ENCODE data around the gene RPLP2. TPM values are rescaled to one million over a fixed set of nuclear protein-coding genes. Genes with fewer than 3 reads are reported as not detected.
A peak's percentile ranks its signal among the peaks of the same experiment; 100 is the strongest.

The RPLP2 gene
- polyA plus RNA-seq, 4 donors, result 1,144 to 2,714 (median 1,335) TPM

DNA sequence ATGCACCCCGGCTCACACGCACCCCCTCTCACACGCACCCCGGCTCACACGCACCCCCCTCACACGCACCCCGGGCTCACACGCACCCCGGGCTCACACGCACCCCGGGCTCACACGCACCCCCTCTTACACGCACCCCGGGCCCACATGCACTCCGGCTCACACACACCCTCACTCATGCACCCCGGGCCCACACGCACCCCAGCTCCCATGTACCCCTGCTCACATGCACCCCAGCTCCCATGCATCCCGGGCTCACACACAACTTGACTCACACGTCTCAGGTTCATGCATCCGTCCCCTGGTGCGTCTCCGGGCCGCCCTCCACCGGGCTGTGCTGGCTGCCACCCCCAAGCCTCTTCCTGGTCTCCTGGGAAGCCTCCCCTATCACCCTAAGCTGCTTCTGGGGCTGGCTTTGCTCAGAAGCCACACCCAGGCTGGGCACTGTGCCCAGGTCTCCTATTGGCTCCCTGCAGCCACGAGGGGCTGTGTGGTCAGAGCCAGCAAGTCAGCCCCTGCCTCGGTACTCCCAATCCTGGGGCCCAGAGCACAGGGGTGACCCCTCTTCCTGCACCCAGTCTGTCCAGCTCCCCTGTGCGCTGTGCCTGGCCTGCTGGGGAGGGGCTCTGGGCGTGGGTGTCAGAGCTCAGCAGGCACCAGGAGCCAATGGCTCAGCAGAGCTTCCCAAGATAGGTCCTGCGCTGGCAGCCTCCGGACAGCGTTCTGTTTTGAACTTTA is 49.8 kb downstream of the RPLP2 start:
- H3K36me3 ChIP-seq (ENCODE audit: control insufficient read depth in 3 of 3, insufficient read depth in 2 of 3, low read depth in 1 of 3, low read length in 3 of 3), result peaks cover 0 to 19% (median 0%) of the 10 kb centered on the region in 3 donors
- peaks cover 0 to 14% (median 0%) of the 10 kb centered on the region in 3 donors for H3K27me3 ChIP-seq (ENCODE audit: control insufficient read depth in 3 of 3, insufficient read depth in 3 of 3, low read length in 3 of 3)
- 36 to 61% (median 41%) methylated on average over 20 to 31 of the region's 31 CpGs for WGBS, 3 donors
- peaks cover 0 to 39% (median 0%) of the 10 kb centered on the region in 3 donors for H3K4me1 ChIP-seq (ENCODE audit: control insufficient read depth in 3 of 3, insufficient read depth in 2 of 3, low read depth in 1 of 3, low read length in 2 of 3)
- no peaks in the 10 kb centered on the region for H3K9me3 ChIP-seq (ENCODE audit: control insufficient read depth in 2 of 2, insufficient read depth in 1 of 2, low read depth in 1 of 2, low read length in 1 of 2)
- no peak for FAIRE-seq
- DNase-seq, result peak; percentile 68 to 83
- peak overlapping the region in 1 of 3 donors; percentile 18 for H3K4me3 ChIP-seq (ENCODE audit: low read depth in 1 of 3, low read length in 3 of 3)
- peak overlapping the region in 1 of 3 donors; percentile 33 for H3K27ac ChIP-seq (ENCODE audit: low read depth in 1 of 3, low read length in 2 of 3)

DNA sequence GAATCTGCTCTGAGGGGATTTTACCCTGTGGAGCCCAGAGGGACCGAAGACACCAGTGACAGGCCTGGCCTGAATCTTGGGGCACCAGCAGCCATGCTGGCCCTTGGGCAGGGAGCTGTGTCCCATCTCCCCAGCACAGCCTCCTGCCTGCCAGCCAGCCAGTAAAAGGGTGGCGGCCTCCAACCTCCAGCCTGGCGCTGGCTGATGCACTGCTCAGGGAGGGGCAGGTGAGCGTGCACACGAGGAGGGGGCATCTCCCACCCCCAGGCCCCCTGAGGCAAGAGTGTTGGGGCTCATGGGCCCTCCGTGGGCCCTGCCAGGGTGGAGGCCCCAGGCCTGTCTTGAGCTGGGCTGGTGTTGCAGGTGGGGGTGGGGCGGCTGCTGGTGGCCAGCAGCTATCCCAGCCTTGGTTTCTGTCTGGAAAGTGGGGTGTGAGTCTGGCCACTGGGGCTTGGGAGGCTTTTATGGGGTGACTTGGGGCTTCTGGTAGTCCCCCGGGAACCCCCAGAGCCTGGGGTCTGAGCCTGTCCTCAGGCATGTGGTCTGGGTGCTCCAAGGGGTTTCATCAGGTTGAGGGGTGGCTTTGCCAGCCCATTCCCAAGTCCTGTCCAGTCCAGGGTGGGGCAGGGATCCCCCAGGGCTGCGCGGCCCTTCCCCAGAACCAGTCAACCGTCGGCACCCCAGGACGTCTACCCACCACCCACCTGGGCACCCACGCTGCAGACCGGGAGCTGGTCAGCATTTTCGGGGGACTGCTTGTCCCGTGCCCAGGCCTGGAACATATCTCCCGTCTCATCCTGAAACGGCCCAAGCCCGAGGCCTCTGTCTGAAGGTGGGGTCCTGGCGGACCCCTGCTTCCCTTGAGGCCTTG is 50.7 kb downstream of the RPLP2 start:
- H3K4me1 ChIP-seq (ENCODE audit: control insufficient read depth in 3 of 3, insufficient read depth in 2 of 3, low read depth in 1 of 3, low read length in 2 of 3), result peaks cover 0 to 39% (median 0%) of the 10 kb centered on the region in 3 donors
- no peak for FAIRE-seq
- H3K27ac ChIP-seq (ENCODE audit: low read depth in 1 of 3, low read length in 2 of 3), result peak overlapping the region in 1 of 3 donors; percentile 33
- no peak overlapping the region for H3K4me3 ChIP-seq (ENCODE audit: low read depth in 1 of 3, low read length in 3 of 3)
- no peak for DNase-seq
- no peaks in the 10 kb centered on the region for H3K9me3 ChIP-seq (ENCODE audit: control insufficient read depth in 2 of 2, insufficient read depth in 1 of 2, low read depth in 1 of 2, low read length in 1 of 2)
- 52 to 77% (median 70%) methylated on average over 21 of the region's 21 CpGs for WGBS, 3 donors
- peaks cover 0 to 26% (median 0%) of the 10 kb centered on the region in 3 donors for H3K36me3 ChIP-seq (ENCODE audit: control insufficient read depth in 3 of 3, insufficient read depth in 2 of 3, low read depth in 1 of 3, low read length in 3 of 3)
- peaks cover 0 to 14% (median 0%) of the 10 kb centered on the region in 3 donors for H3K27me3 ChIP-seq (ENCODE audit: control insufficient read depth in 3 of 3, insufficient read depth in 3 of 3, low read length in 3 of 3)

DNA sequence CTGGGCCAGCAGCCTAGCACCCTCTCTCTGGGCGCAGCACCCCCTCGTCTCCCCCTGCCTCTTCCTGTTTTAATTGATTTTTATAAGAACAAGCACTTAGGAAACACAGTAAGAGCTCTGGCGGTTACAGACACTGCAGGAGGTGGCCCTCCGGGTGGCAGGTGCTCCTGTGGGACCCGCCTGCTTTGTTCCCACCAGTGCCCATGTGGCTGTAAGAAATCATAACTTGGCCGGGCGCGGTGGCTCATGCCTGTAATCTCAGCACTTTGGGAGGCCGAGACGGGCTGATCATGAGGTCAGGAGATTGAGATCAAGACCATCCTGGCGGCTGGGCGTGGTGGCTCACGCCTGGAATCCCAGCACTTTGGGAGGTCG is 51.3 kb downstream of the RPLP2 start:
- Histone ChIP-seq H3K36me3 (ENCODE audit: control insufficient read depth in 3 of 3, insufficient read depth in 2 of 3, low read depth in 1 of 3, low read length in 3 of 3) (peaks cover 0 to 30% (median 0%) of the 10 kb centered on the region in 3 donors), H3K4me1 (ENCODE audit: control insufficient read depth in 3 of 3, insufficient read depth in 2 of 3, low read depth in 1 of 3, low read length in 2 of 3) (peaks cover 0 to 39% (median 0%) of the 10 kb centered on the region in 3 donors), H3K9me3 (ENCODE audit: control insufficient read depth in 2 of 2, insufficient read depth in 1 of 2, low read depth in 1 of 2, low read length in 1 of 2) (no peaks in the 10 kb centered on the region), H3K27ac (ENCODE audit: low read depth in 1 of 3, low read length in 2 of 3) (no peak overlapping the region), H3K27me3 (ENCODE audit: control insufficient read depth in 3 of 3, insufficient read depth in 3 of 3, low read length in 3 of 3) (peaks cover 0 to 14% (median 0%) of the 10 kb centered on the region in 3 donors), H3K4me3 (ENCODE audit: low read depth in 1 of 3, low read length in 3 of 3) (no peak overlapping the region)
- WGBS, 3 donors, result 30 to 76% (median 51%) methylated on average over 14 of the region's 14 CpGs
- FAIRE-seq, result no peak
- DNase-seq, result no peak

DNA sequence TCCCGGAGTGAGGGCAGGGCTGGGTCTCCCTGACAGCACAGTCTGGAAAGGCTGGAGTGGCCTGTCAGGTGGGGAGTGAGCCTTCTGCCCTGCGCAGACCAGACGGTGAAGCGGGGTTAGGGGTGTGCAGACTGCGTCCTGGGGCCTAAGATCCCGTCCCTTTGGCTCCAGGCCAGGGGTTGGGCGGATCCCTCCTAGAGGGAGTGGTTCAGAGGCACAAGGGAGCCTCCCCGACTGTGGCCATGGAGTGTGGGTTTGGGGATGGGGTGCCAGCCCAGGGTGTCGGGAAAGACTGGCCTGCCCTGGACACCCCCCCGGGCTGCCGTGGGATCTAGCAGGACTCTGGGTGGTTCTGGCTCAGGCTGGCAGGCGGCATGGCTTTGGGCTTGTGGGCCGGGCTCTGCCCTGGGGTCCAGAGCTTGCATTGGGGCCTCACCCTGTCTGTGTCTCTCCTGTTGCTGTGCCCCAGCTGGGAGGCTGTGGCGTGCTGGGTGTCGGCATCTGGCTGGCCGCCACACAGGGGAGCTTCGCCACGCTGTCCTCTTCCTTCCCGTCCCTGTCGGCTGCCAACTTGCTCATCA is 52.4 kb downstream of the RPLP2 start:
- FAIRE-seq (no peak), DNase-seq (peak; percentile 37 to 71)
- H3K9me3 ChIP-seq (ENCODE audit: control insufficient read depth in 2 of 2, insufficient read depth in 1 of 2, low read depth in 1 of 2, low read length in 1 of 2), result no peaks in the 10 kb centered on the region
- H3K4me3 ChIP-seq (ENCODE audit: low read depth in 1 of 3, low read length in 3 of 3), result peak overlapping the region in 1 of 3 donors; percentile 18
- WGBS, 3 donors, result 13 to 42% (median 35%) methylated on average over 19 to 20 of the region's 20 CpGs
- H3K36me3 ChIP-seq (ENCODE audit: control insufficient read depth in 3 of 3, insufficient read depth in 2 of 3, low read depth in 1 of 3, low read length in 3 of 3), result peaks cover 0 to 40% (median 0%) of the 10 kb centered on the region in 3 donors
- H3K27me3 ChIP-seq (ENCODE audit: control insufficient read depth in 3 of 3, insufficient read depth in 3 of 3, low read length in 3 of 3), result peaks cover 0 to 14% (median 0%) of the 10 kb centered on the region in 3 donors
- peaks cover 0 to 39% (median 0%) of the 10 kb centered on the region in 3 donors for H3K4me1 ChIP-seq (ENCODE audit: control insufficient read depth in 3 of 3, insufficient read depth in 2 of 3, low read depth in 1 of 3, low read length in 2 of 3)
- H3K27ac ChIP-seq (ENCODE audit: low read depth in 1 of 3, low read length in 2 of 3), result peak overlapping the region in 1 of 3 donors; percentile 41

Other genes starting within 250 kb of the RPLP2 start
- gene LMNTD2, start 249.2 kb upstream of the RPLP2 start, polyA plus RNA-seq, result 10 to 100 TPM in 2 of 4 donors, 1 to 10 TPM in 2; 4.7 to 26.4 (median 11.9) TPM
- gene RASSF7, start 249.0 kb upstream of the RPLP2 start, polyA plus RNA-seq, result 100 to 1,000 TPM in 2 of 4 donors, 10 to 100 TPM in 2; 49.1 to 174 (median 120) TPM
- 10 to 100 TPM; 14.6 to 43.3 (median 23.6) TPM for gene PHRF1, start 233.5 kb upstream of the RPLP2 start, polyA plus RNA-seq
- gene IRF7, start 194.0 kb upstream of the RPLP2 start, polyA plus RNA-seq, result 100 to 1,000 TPM in 2 of 4 donors, 10 to 100 TPM in 2; 14.5 to 115 (median 73.1) TPM
- 1,000 to 10,000 TPM in 1 of 4 donors, 100 to 1,000 TPM in 3; 112 to 1,182 (median 936) TPM for gene CDHR5, start 185.0 kb upstream of the RPLP2 start, polyA plus RNA-seq
- 100 to 1,000 TPM in 1 of 4 donors, 10 to 100 TPM in 2, 1 to 10 TPM in 1; 4.8 to 114 (median 22.3) TPM for gene SCT, start 182.8 kb upstream of the RPLP2 start, polyA plus RNA-seq
- 1 to 10 TPM in 2 of 4 donors, under 1 TPM in 2; 0.51 to 1.4 (median 1.1) TPM for gene DRD4, start 172.7 kb upstream of the RPLP2 start, polyA plus RNA-seq
- gene DEAF1, start 114.7 kb upstream of the RPLP2 start, polyA plus RNA-seq, result 10 to 100 TPM; 18.2 to 39.6 (median 29.4) TPM
- gene TMEM80, start 114.2 kb upstream of the RPLP2 start, polyA plus RNA-seq, result 10 to 100 TPM; 11.9 to 35.4 (median 21.2) TPM
- 1,000 to 10,000 TPM in 2 of 4 donors, 100 to 1,000 TPM in 1, 10 to 100 TPM in 1; 90.2 to 1,255 (median 670) TPM for gene EPS8L2, start 103.7 kb upstream of the RPLP2 start, polyA plus RNA-seq
- 100 to 1,000 TPM in 3 of 4 donors, 10 to 100 TPM in 1; 97.9 to 188 (median 174) TPM for gene TALDO1, start 62.5 kb upstream of the RPLP2 start, polyA plus RNA-seq
- gene GATD1, start 32.5 kb upstream of the RPLP2 start, polyA plus RNA-seq, result 10 to 100 TPM; 12.2 to 55.6 (median 29.8) TPM
- 1 to 10 TPM in 1 of 4 donors, under 1 TPM in 1, not detected in 2; 0.22 to 3.3 TPM for gene CEND1, start 19.9 kb upstream of the RPLP2 start, polyA plus RNA-seq
- gene SLC25A22, start 11.7 kb upstream of the RPLP2 start, polyA plus RNA-seq, result 10 to 100 TPM; 10.5 to 21.9 (median 10.8) TPM
- gene PIDD1, start 4.7 kb upstream of the RPLP2 start, polyA plus RNA-seq, result 10 to 100 TPM; 14.5 to 47.0 (median 28.6) TPM
- gene PNPLA2, start 8.9 kb downstream of the RPLP2 start, polyA plus RNA-seq, result 100 to 1,000 TPM in 3 of 4 donors, 10 to 100 TPM in 1; 66.2 to 250 (median 162) TPM
- 10 to 100 TPM; 38.7 to 88.8 (median 65.2) TPM for gene CRACR2B, start 18.0 kb downstream of the RPLP2 start, polyA plus RNA-seq
- 100 to 1,000 TPM; 187 to 359 (median 284) TPM for gene CD151, start 23.0 kb downstream of the RPLP2 start, polyA plus RNA-seq
- 100 to 1,000 TPM in 3 of 4 donors, 10 to 100 TPM in 1; 82.9 to 140 (median 132) TPM for gene POLR2L, start 32.6 kb downstream of the RPLP2 start, polyA plus RNA-seq
- gene TSPAN4, start 32.9 kb downstream of the RPLP2 start, polyA plus RNA-seq, result 10 to 100 TPM in 2 of 4 donors, 1 to 10 TPM in 2; 5.1 to 53.3 (median 10.2) TPM
- gene CHID1, start 100.8 kb downstream of the RPLP2 start, polyA plus RNA-seq, result 10 to 100 TPM; 13.6 to 94.4 (median 42.1) TPM
- 10 to 100 TPM; 30.5 to 67.3 (median 45.0) TPM for gene AP2A2, start 115.9 kb downstream of the RPLP2 start, polyA plus RNA-seq
- gene MUC6, start 226.8 kb downstream of the RPLP2 start, polyA plus RNA-seq, result under 1 TPM in 3 of 4 donors, not detected in 1; 0.09 to 0.34 (median 0.22) TPM